Vagina (tissue), 2 donors: Measurements from ENCODE around the gene CETP.

Experiments used
- CTCF ChIP-seq, 3 experiments: fragments of 450-650 bp in 2 of 3; fragments of 200-600 bp in 1 of 3; sonication (generic) in 1 of 3; IDR thresholded peaks; one replicate each; pipeline ENCODE4 v1.5.1; 2017 to 2019; ENCODE audit warnings: antibody characterized with exemption in 3 of 3, mild to moderate bottlenecking in 2 of 3, moderate library complexity in 2 of 3
- POLR2A ChIP-seq, 2 donors: fragments of 450-650 bp; IDR thresholded peaks; one replicate each; pipeline ENCODE4 v1.6.1; 2017; ENCODE audit warnings: antibody characterized with exemption in 2 of 2, mild to moderate bottlenecking in 2 of 2, moderate library complexity in 2 of 2
- POLR2AphosphoS5 ChIP-seq, 2 donors: sonication (generic); formaldehyde crosslinking; IDR thresholded peaks; one replicate each; pipeline ENCODE4 v1.9.0; 2017; ENCODE audit warnings: antibody characterized with exemption in 2 of 2, mild to moderate bottlenecking in 2 of 2, low read depth in 1 of 2; ENCODE audit not compliant: insufficient read depth in 1 of 2

GRCh38 chr16:57019746-57020145 lies 58.0 kb downstream of the CETP start:
- TF ChIP-seq CTCF (IDR thresholded peaks at IDR 0.05) (no peak), POLR2A (IDR thresholded peaks at IDR 0.05) (no peak), POLR2AphosphoS5 (IDR thresholded peaks at IDR 0.05; ENCODE audit: insufficient read depth in 1 of 2, low read depth in 1 of 2) (no peak)
